HepG2 (cell line): ENCODE measurements around the gene HAUS7. TPM values are rescaled to one million over a fixed set of nuclear protein-coding genes. Genes with fewer than 3 reads are reported as not detected.

Experiments
- GATAD1 ChIP-seq: IDR thresholded peaks from 2 replicates; pipeline ENCODE4 v1.6.1; 2016; ENCODE audit warnings: missing genetic modification reagents, missing compliant biosample characterization
- GRHL1 ChIP-seq: sonication (generic); formaldehyde crosslinking; conservative IDR thresholded peaks from 2 replicates; pipeline ENCODE4 v1.8.0; 2022; ENCODE audit warnings: missing genetic modification reagents
- GTF3A ChIP-seq: sonication (generic); formaldehyde crosslinking; conservative IDR thresholded peaks from 2 replicates; pipeline ENCODE4 v1.4.0; 2020; ENCODE audit warnings: mild to moderate bottlenecking, missing genetic modification reagents
- MATR3 ChIP-seq: sonication (generic); formaldehyde crosslinking; IDR thresholded peaks from 2 replicates; pipeline ENCODE4 v1.4.0; 2020; ENCODE audit warnings: missing genetic modification reagents
- NKX3-1 ChIP-seq: sonication (generic); formaldehyde crosslinking; IDR thresholded peaks from 2 replicates; pipeline ENCODE4 v1.5.0; 2020; ENCODE audit warnings: missing genetic modification reagents
- SAP130 ChIP-seq: IDR thresholded peaks from 2 replicates; pipeline ENCODE4 v1.6.1; 2016; ENCODE audit warnings: low read depth
- TSC22D2 ChIP-seq: sonication (generic); formaldehyde crosslinking; IDR thresholded peaks from 2 replicates; pipeline ENCODE4 v1.5.1; 2020; ENCODE audit warnings: missing genetic modification reagents, mild to moderate bottlenecking, borderline replicate concordance
- ZHX2 ChIP-seq, 2 experiments: sonication (generic) in 1 of 2; formaldehyde crosslinking in 1 of 2; IDR thresholded peaks; 2 replicates each; pipeline versions ENCODE4 v1.6.1 to v1.9.0; 2014 to 2022; ENCODE audit warnings: antibody characterized with exemption in 1 of 2, borderline replicate concordance in 1 of 2, inconsistent platforms in 1 of 2, low read depth in 1 of 2, missing genetic modification reagents in 1 of 2
- ZNF20 ChIP-seq: sonication (generic); formaldehyde crosslinking; IDR thresholded peaks from 2 replicates; pipeline ENCODE4 v1.4.0; 2020; ENCODE audit warnings: mild to moderate bottlenecking, moderate library complexity, missing genetic modification reagents
- ZNF318 ChIP-seq: sonication (generic); formaldehyde crosslinking; IDR thresholded peaks from 2 replicates; pipeline ENCODE4 v1.4.0; 2020; ENCODE audit warnings: mild to moderate bottlenecking, missing genetic modification reagents
- ZNF350 ChIP-seq: sonication (generic); formaldehyde crosslinking; IDR thresholded peaks from 2 replicates; pipeline ENCODE4 v1.4.0; 2020; ENCODE audit warnings: mild to moderate bottlenecking, low read depth, missing genetic modification reagents, borderline replicate concordance
- ZNF616 ChIP-seq: sonication (generic); formaldehyde crosslinking; IDR thresholded peaks from 2 replicates; pipeline ENCODE4 v1.5.0; 2020; ENCODE audit warnings: low read depth, mild to moderate bottlenecking, missing genetic modification reagents
- ZNF652 ChIP-seq: IDR thresholded peaks from 2 replicates; pipeline ENCODE4 v1.6.1; 2016; ENCODE audit warnings: low read depth, borderline replicate concordance
- polyA plus RNA-seq, 8 experiments: library from polyadenylated mRNA; depleted of rRNA in 3 of 8; stranded (reverse) in 7 of 8; unstranded in 1 of 8; fragments of >200 nt; fragmentation: Illumina TruSeq in 4 of 8; extraction: Trizol in 4 of 8; gene quantifications; 2 replicates each; pipeline versions ENCODE4 v1.2.1 to v1.2.3, GENCODE V29; 2011 to 2016; ENCODE audit warnings: low read depth in 4 of 8, missing spikeins in 1 of 8, mixed read lengths in 1 of 8; ENCODE audit not compliant: insufficient read depth in 1 of 8
- total RNA-seq, 5 experiments: library from RNA; depleted of rRNA; stranded (reverse); fragments of >200 nt; fragmentation: Illumina TruSeq; extraction: Trizol; gene quantifications; 2 replicates each; pipeline ENCODE4 v1.2.3, GENCODE V29; 2016; ENCODE audit warnings: low read depth in 1 of 5

Gene HAUS7
- total and polyA plus RNA-seq, 2 of the 13 experiments (the other 11 are each of a cell fraction or from before 2014, with no cell fraction given) = 10.9 to 42.4 TPM

DNA sequence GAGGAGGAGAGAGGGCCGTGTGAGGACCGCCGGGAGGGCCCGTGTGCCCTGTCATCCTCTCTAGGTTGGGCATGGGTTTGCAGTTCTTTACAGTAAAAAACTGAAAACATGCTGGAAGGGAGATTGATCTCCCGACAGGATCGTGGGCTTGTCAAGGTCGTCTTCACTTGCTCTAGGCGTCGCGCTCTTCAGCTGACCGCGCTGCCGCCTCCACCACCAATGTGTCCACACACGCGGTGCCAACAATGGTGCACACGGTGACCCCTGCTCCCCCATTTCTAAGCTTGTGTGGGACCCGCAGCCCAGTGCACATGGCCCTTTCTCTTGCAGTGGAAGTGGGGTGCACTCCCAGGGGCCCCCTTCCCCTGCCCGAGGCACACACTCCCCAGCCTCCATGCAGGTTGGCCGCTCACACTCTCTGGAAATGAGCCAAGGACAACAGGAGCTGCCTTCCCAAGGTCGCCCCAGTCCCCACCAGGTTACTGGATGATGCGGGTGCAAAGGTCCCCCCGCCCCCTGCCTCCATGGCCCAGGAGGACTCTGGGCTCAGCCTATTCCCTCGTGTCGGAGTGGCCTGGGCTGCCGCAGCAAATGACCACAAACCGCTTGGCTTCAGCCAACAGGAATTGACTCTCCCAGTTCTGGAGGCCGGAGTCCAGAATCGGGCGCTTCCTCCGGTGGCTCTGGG lies 60.8 kb downstream of the HAUS7 start (continued):
- TF ChIP-seq ZNF318 (CRISPR knock-in tag) (no peak), ZNF652 (CRISPR knock-in tag) (no peak), GTF3A (CRISPR knock-in tag) (no peak), MATR3 (CRISPR knock-in tag) (no peak), GATAD1 (no peak), ZNF20 (CRISPR knock-in tag) (no peak), ZNF350 (CRISPR knock-in tag) (peak; percentile 62), ZNF616 (CRISPR knock-in tag) (no peak), ZHX2 (IDR thresholded peaks at IDR 0.05; ENCODE audit: low read depth) (no peak), ZHX2 (CRISPR knock-in tag; IDR thresholded peaks at IDR 0.05; ENCODE audit: borderline replicate concordance) (no peak), TSC22D2 (CRISPR knock-in tag) (no peak), GRHL1 (no peak), SAP130 (peak; percentile 42; the same call in 1 of the 2 replicates), NKX3-1 (no peak)
